Measurements from ENCODE around the gene OSM.

OSM gene

DNA sequence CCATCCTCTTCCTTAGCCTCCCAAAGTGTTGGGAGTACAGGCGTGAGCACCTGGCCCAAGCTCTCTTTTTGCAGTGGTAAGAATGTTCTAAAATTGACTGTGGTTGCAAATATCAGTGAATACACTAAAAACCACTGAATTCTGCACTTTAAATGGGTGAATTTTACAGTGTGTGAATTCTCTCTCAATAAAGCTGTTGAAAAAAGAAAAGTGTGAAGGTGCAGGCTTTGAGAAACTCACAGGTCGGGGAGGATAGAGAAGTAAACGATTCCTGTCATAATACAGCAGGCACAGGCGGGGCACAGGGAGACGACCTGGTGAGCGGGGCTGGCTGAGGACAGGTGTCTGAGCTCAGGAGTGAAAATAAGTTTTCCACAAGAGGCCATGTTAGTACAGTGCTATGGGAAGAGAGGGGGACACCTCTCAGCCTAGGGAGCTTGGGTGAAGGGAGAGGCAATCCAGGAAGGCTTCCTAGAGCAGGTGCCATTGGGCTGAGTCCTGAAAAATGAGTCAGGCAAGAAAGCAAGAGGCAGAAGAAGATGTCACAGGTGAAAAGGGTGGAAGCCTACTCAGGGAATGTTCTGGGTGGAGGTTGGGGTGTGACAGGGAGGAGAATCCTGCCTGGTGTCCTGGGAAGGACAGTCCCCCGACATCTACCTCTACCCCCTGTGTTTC is 46.2 kb downstream of the OSM start:
- Histone ChIP-seq H3K4me1 (ENCODE audit: low read length) (peaks cover 45% of the 10 kb centered on the region), H4K20me1 (ENCODE audit: insufficient read depth, low read length) (no peaks in the 10 kb centered on the region), H3K36me3 (replicated peaks; ENCODE audit: insufficient read depth, low read length) (no peaks in the 10 kb centered on the region), H3K4me3 (ENCODE audit: low read length) (0 out of 2 replicates have a peak overlapping the region, but pooled peaks have one; percentile 6), H3K9me2 (replicated peaks; ENCODE audit: insufficient read depth, low read length) (no peaks in the 10 kb centered on the region), H2AFZ (ENCODE audit: low read length) (peak overlapping the region; percentile 12; the same call in 1 of the 2 replicates), H3K27ac (ENCODE audit: low read length) (peak overlapping the region; percentile 45; the same call in 1 of the 2 replicates), H3K27me3 (replicated peaks; ENCODE audit: insufficient read depth, low read length) (peaks cover 17% of the 10 kb centered on the region), H3K4me2 (ENCODE audit: low read depth, low read length) (peak overlapping the region; percentile 54), H3F3A (ENCODE audit: insufficient read depth, low read length) (peaks cover 23% of the 10 kb centered on the region), H3K9me3 (replicated peaks; ENCODE audit: insufficient read depth, low read length) (no peaks in the 10 kb centered on the region), H3K79me2 (ENCODE audit: low read length) (no peaks in the 10 kb centered on the region), H3K9ac (ENCODE audit: low read length) (no peak overlapping the region)
- TF ChIP-seq, protein P1, sequence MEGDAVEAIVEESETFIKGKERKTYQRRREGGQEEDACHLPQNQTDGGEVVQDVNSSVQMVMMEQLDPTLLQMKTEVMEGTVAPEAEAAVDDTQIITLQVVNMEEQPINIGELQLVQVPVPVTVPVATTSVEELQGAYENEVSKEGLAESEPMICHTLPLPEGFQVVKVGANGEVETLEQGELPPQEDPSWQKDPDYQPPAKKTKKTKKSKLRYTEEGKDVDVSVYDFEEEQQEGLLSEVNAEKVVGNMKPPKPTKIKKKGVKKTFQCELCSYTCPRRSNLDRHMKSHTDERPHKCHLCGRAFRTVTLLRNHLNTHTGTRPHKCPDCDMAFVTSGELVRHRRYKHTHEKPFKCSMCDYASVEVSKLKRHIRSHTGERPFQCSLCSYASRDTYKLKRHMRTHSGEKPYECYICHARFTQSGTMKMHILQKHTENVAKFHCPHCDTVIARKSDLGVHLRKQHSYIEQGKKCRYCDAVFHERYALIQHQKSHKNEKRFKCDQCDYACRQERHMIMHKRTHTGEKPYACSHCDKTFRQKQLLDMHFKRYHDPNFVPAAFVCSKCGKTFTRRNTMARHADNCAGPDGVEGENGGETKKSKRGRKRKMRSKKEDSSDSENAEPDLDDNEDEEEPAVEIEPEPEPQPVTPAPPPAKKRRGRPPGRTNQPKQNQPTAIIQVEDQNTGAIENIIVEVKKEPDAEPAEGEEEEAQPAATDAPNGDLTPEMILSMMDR (IDR thresholded peaks at IDR 0.05; ENCODE audit: low read length), result no peak
- TF ChIP-seq EZH2 (optimal IDR thresholded peaks at IDR 0.05; ENCODE audit: low read depth, low read length) (no peak), EZH2phosphoT487 (IDR thresholded peaks at IDR 0.05; ENCODE audit: low read length) (no peak)
- peak; percentile 16 for DNase-seq

DNA sequence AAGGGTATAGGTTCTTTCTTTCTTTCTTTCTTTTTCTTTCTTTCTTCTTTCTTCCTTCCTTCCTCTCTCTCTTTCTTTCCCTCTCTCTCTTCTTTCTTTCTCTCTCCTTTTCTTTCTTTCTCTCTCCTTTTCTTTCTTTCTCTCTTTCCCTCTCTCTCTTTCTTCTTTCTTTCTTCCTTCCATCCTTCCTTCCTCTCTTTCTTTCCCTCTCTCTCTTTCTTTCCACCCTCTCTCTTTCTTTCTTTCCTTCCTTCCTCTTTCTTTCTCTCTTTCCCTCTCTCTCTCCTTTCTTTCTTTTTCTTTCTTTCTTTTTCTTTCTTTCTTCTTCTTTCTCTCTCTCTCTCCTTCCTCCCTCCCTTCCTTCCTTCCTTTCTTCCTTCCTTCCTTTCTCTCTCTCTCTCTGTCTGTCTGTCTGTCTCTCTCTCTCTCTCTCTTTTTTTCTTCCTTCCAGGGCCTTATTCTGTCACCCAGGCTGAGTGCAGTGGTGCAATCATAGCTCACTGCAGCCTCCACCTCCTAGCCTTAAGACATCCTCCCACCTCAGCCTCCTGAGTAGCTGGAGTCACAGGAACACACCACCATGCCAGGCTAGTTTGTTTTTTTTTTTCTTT is 46.9 kb downstream of the OSM start:
- peaks cover 19% of the 10 kb centered on the region for H3F3A ChIP-seq (ENCODE audit: insufficient read depth, low read length)
- no peak overlapping the region for H3K9ac ChIP-seq (ENCODE audit: low read length)
- H3K27ac ChIP-seq (ENCODE audit: low read length), result peak overlapping the region; percentile 45; the same call in 1 of the 2 replicates
- H3K79me2 ChIP-seq (ENCODE audit: low read length), result no peaks in the 10 kb centered on the region
- DNase-seq, result no peak
- no peak overlapping the region for H3K4me3 ChIP-seq (ENCODE audit: low read length)
- peaks cover 39% of the 10 kb centered on the region for H3K4me1 ChIP-seq (ENCODE audit: low read length)
- TF ChIP-seq, protein P1 (IDR thresholded peaks at IDR 0.05; ENCODE audit: low read length), result no peak
- TF ChIP-seq EZH2phosphoT487 (IDR thresholded peaks at IDR 0.05; ENCODE audit: low read length) (no peak), EZH2 (optimal IDR thresholded peaks at IDR 0.05; ENCODE audit: low read depth, low read length) (no peak)
- peak overlapping the region; percentile 54; the same call in 1 of the 2 replicates for H3K4me2 ChIP-seq (ENCODE audit: low read depth, low read length)
- H3K9me3 ChIP-seq (replicated peaks; ENCODE audit: insufficient read depth, low read length), result no peaks in the 10 kb centered on the region
- H3K27me3 ChIP-seq (replicated peaks; ENCODE audit: insufficient read depth, low read length), result peaks cover 20% of the 10 kb centered on the region
- H3K36me3 ChIP-seq (replicated peaks; ENCODE audit: insufficient read depth, low read length), result no peaks in the 10 kb centered on the region
- no peak overlapping the region for H2AFZ ChIP-seq (ENCODE audit: low read length)
- no peaks in the 10 kb centered on the region for H4K20me1 ChIP-seq (ENCODE audit: insufficient read depth, low read length)
- no peaks in the 10 kb centered on the region for H3K9me2 ChIP-seq (replicated peaks; ENCODE audit: insufficient read depth, low read length)

DNA sequence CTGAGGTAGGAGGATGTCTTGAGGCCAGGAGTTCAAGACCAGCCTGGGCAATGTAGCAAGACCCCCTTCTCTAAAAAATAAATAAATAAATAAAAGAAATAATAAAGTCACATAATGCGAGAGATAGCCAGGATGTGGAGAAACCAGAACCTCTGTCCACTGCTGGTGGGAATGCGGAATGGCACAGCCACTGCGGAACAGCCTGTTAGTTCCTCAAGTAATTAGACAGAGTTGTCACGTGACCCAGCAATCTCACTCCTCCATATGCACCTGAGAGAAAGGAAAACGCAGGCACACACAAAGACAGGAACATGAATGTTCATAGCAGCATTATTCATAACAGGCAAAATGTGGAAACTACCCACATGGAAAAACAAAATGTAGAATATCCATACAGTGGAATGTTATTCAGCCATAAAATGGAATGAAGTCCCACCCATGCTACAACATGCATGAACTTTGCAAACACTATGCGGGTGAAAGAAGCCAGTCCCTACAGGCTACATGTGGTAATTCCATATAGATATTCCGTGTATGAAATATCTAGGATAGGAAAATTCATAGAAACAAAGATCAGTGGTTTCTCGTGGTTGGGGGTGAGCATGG is 47.5 kb downstream of the OSM start:
- Histone ChIP-seq H3K4me3 (ENCODE audit: low read length) (no peak overlapping the region), H3K4me1 (ENCODE audit: low read length) (peaks cover 33% of the 10 kb centered on the region), H3K27ac (ENCODE audit: low read length) (no peak overlapping the region), H3K79me2 (ENCODE audit: low read length) (no peaks in the 10 kb centered on the region), H3F3A (ENCODE audit: insufficient read depth, low read length) (peaks cover 13% of the 10 kb centered on the region), H4K20me1 (ENCODE audit: insufficient read depth, low read length) (no peaks in the 10 kb centered on the region), H3K36me3 (replicated peaks; ENCODE audit: insufficient read depth, low read length) (no peaks in the 10 kb centered on the region), H3K9me3 (replicated peaks; ENCODE audit: insufficient read depth, low read length) (no peaks in the 10 kb centered on the region), H3K27me3 (replicated peaks; ENCODE audit: insufficient read depth, low read length) (peaks cover 23% of the 10 kb centered on the region), H2AFZ (ENCODE audit: low read length) (no peak overlapping the region), H3K9me2 (replicated peaks; ENCODE audit: insufficient read depth, low read length) (no peaks in the 10 kb centered on the region), H3K9ac (ENCODE audit: low read length) (no peak overlapping the region), H3K4me2 (ENCODE audit: low read depth, low read length) (no peak overlapping the region)
- no peak for DNase-seq
- no peak for TF ChIP-seq EZH2phosphoT487 (IDR thresholded peaks at IDR 0.05; ENCODE audit: low read length)
- TF ChIP-seq, protein P1 (IDR thresholded peaks at IDR 0.05; ENCODE audit: low read length), result no peak
- TF ChIP-seq EZH2 (optimal IDR thresholded peaks at IDR 0.05; ENCODE audit: low read depth, low read length), result no peak
